ENCODE results near the gene ZNF613.
A peak's percentile ranks its signal among the peaks of the same experiment; 100 is the strongest.

ZNF613 gene

GRCh38 chr19:51993422-51993821, 66.2 kb downstream of the ZNF613 start:
- DNase-seq (ENCODE audit: insufficient read length, low spot score) (no peak), FAIRE-seq (no peak)
- TF ChIP-seq SPI1 (IDR thresholded peaks at IDR 0.05; ENCODE audit: low read depth, low read length) = no peak
- TF ChIP-seq POU2F2 (IDR thresholded peaks at IDR 0.05; ENCODE audit: low read depth, low read length) = no peak
- no peak for TF ChIP-seq POLR2A (IDR thresholded peaks at IDR 0.05; ENCODE audit: low read depth, low read length)
- TF ChIP-seq TAF1 (IDR thresholded peaks at IDR 0.05; ENCODE audit: low read depth, low read length) = no peak
- TF ChIP-seq POLR2AphosphoS5 (IDR thresholded peaks at IDR 0.05; ENCODE audit: low read depth, low read length) = no peak
- TF ChIP-seq PAX5 (IDR thresholded peaks at IDR 0.05; ENCODE audit: insufficient read depth, low read length, severe bottlenecking) = no peak

DNA sequence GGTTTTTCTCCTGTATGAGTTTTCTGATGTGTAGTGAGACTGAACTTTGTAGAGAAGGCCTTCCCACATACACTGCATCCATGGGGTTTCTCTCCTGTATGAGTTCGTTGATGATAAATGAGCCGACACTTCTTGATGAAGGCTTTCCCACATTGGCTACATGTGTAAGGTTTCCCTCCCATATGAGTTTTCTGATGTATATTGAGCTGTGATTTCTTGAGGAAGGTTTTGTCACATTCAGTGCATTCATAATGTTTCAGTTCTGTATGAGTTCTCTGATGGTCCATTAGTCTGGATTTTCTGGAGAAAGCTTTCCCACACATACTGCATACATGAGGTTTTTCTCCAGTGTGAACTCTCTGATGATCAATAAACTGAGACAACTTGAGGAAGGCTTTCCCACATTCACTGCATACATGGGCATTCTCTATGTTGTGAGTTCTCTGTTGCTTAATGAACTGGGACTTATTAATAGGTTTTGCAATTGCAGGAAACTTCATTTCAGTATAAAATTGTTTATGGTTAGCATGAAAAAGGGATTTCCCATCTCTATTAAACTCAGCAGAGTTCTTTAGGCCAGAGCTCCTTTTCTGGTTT, 66.9 kb downstream of the ZNF613 start:
- no peak for DNase-seq (ENCODE audit: insufficient read length, low spot score)

More for the DNA sequence above, 66.9 kb downstream of the ZNF613 start:
- no peak for TF ChIP-seq POU2F2 (IDR thresholded peaks at IDR 0.05; ENCODE audit: low read depth, low read length)
- no peak for TF ChIP-seq POLR2AphosphoS5 (IDR thresholded peaks at IDR 0.05; ENCODE audit: low read depth, low read length)
- TF ChIP-seq SPI1 (IDR thresholded peaks at IDR 0.05; ENCODE audit: low read depth, low read length) = no peak
- no peak for TF ChIP-seq PAX5 (IDR thresholded peaks at IDR 0.05; ENCODE audit: insufficient read depth, low read length, severe bottlenecking)
- TF ChIP-seq TAF1 (IDR thresholded peaks at IDR 0.05; ENCODE audit: low read depth, low read length) = no peak
- no peak for TF ChIP-seq POLR2A (IDR thresholded peaks at IDR 0.05; ENCODE audit: low read depth, low read length)
- peak; percentile 62 for FAIRE-seq
